Neural progenitor cell (in vitro differentiated cells): ENCODE data around the gene SLC9A3. TPM values are rescaled to one million over a fixed set of nuclear protein-coding genes. Genes with fewer than 3 reads are reported as not detected.

ENCODE experiments used
- DNase-seq: peaks from one replicate; pipeline ENCODE4 v3.0.0-alpha.2; 2016; ENCODE audit warnings: low spot score
- H2AFZ ChIP-seq: fragments of 200-600 bp; sonication (generic); replicated peaks from 2 replicates; pipeline ENCODE4 v1.6.1; 2016; ENCODE audit warnings: antibody characterized with exemption
- H3F3A ChIP-seq: fragments of 200-600 bp; sonication (generic); 2 replicates; pipeline ENCODE4 v1.6.1; 2016; ENCODE audit warnings: antibody characterized with exemption, low read depth
- H3K27ac ChIP-seq: fragments of 200-600 bp; sonication (generic); 2 replicates; pipeline ENCODE4 v1.5.1; 2016; ENCODE audit warnings: mild to moderate bottlenecking
- H3K27me3 ChIP-seq: fragments of 200-600 bp; sonication (generic); 2 replicates; pipeline ENCODE4 v1.6.1; 2016; ENCODE audit warnings: mild to moderate bottlenecking, moderate library complexity
- H3K36me3 ChIP-seq: fragments of 200-600 bp; sonication (generic); 2 replicates; pipeline ENCODE4 v1.5.1; 2016
- H3K4me1 ChIP-seq: fragments of 200-600 bp; sonication (generic); 2 replicates; pipeline ENCODE4 v1.6.1; 2016; ENCODE audit warnings: mixed run types
- H3K4me2 ChIP-seq: fragments of 200-600 bp; sonication (generic); 2 replicates; pipeline ENCODE4 v1.6.1; 2016
- H3K4me3 ChIP-seq: fragments of 200-600 bp; sonication (generic); 2 replicates; pipeline ENCODE4 v1.5.1; 2016
- H3K79me2 ChIP-seq: fragments of 200-600 bp; sonication (generic); 2 replicates; pipeline ENCODE4 v1.6.1; 2016; ENCODE audit warnings: low read depth
- H3K9ac ChIP-seq: fragments of 200-600 bp; sonication (generic); 2 replicates; pipeline ENCODE4 v1.6.1; 2016
- H3K9me3 ChIP-seq: fragments of 200-600 bp; sonication (generic); 2 replicates; pipeline ENCODE4 v1.5.1; 2016; ENCODE audit warnings: low read depth
- H4K20me1 ChIP-seq: fragments of 200-600 bp; sonication (generic); 2 replicates; pipeline ENCODE4 v1.6.1; 2016; ENCODE audit warnings: low read depth
- H3K27ac Mint-ChIP-seq: 3 replicates; pipeline ENCODE4 v1.8.0; 2021; ENCODE audit warnings: mixed read lengths
- H3K27me3 Mint-ChIP-seq: 2 replicates; pipeline ENCODE4 v1.8.0; 2022; ENCODE audit warnings: low read depth, mild to moderate bottlenecking, inconsistent platforms, moderate library complexity, mixed read lengths; ENCODE audit not compliant: insufficient read depth
- H3K36me3 Mint-ChIP-seq: 3 replicates; pipeline ENCODE4 v1.8.0; 2021; ENCODE audit warnings: mixed read lengths
- H3K4me1 Mint-ChIP-seq: 3 replicates; pipeline ENCODE4 v1.8.0; 2021; ENCODE audit warnings: mixed read lengths
- H3K4me3 Mint-ChIP-seq: 3 replicates; pipeline ENCODE4 v1.8.0; 2021; ENCODE audit warnings: mild to moderate bottlenecking, moderate library complexity, mixed read lengths
- H3K9me3 Mint-ChIP-seq: 3 replicates; pipeline ENCODE4 v1.8.0; 2020; ENCODE audit warnings: mixed read lengths
- EZH2 ChIP-seq: fragments of 200-600 bp; sonication (generic); IDR thresholded peaks from 2 replicates; pipeline ENCODE4 v1.6.1; 2017; ENCODE audit warnings: antibody characterized with exemption, mild to moderate bottlenecking, moderate library complexity
- EZH2phosphoT487 ChIP-seq: fragments of 200-600 bp; sonication (generic); IDR thresholded peaks from 2 replicates; pipeline ENCODE4 v1.6.1; 2017; ENCODE audit warnings: antibody characterized with exemption
- total RNA-seq: library from RNA; depleted of rRNA; stranded (reverse); fragments of >200 nt; gene quantifications from 2 replicates; pipeline ENCODE4 v1.2.3, GENCODE V29; 2015; ENCODE audit warnings: low replicate concordance
- TF ChIP-seq, protein P1 (sequence below): fragments of 200-600 bp; sonication (generic); IDR thresholded peaks from 2 replicates; pipeline ENCODE4 v1.5.1; 2017; ENCODE audit warnings: antibody characterized with exemption, mild to moderate bottlenecking

The SLC9A3 gene
- total RNA-seq, 1 donor from 2014 or later, result 1.4 TPM

GRCh38 chr5:448061-448765, 76.0 kb downstream of the SLC9A3 start:
- H3K36me3 Mint-ChIP-seq, result peaks cover 58% of the 10 kb centered on the region

DNA sequence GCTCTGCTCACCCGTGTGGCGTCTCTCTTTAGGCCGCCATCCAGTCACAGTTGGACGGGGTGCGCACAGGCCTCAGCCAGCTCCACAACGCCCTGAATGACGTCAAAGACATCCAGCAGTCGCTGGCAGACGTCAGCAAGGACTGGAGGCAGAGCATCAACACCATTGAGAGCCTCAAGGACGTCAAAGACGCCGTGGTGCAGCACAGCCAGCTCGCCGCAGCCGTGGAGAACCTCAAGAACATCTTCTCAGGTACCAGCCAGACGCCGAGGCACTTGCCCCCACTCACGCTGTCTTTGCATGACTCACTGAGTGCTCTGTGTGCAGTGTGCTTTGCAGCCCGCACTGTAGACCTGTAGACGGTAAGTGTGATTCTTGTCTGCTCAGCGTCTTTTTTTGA, 76.7 kb downstream of the SLC9A3 start:
- H2AFZ ChIP-seq, result no peak overlapping the region
- H3F3A ChIP-seq, result no peaks in the 10 kb centered on the region
- no peak overlapping the region for H3K4me3 ChIP-seq
- H3K27ac ChIP-seq, result no peak overlapping the region
- TF ChIP-seq EZH2phosphoT487 (no peak), EZH2 (no peak)
- TF ChIP-seq, protein P1, sequence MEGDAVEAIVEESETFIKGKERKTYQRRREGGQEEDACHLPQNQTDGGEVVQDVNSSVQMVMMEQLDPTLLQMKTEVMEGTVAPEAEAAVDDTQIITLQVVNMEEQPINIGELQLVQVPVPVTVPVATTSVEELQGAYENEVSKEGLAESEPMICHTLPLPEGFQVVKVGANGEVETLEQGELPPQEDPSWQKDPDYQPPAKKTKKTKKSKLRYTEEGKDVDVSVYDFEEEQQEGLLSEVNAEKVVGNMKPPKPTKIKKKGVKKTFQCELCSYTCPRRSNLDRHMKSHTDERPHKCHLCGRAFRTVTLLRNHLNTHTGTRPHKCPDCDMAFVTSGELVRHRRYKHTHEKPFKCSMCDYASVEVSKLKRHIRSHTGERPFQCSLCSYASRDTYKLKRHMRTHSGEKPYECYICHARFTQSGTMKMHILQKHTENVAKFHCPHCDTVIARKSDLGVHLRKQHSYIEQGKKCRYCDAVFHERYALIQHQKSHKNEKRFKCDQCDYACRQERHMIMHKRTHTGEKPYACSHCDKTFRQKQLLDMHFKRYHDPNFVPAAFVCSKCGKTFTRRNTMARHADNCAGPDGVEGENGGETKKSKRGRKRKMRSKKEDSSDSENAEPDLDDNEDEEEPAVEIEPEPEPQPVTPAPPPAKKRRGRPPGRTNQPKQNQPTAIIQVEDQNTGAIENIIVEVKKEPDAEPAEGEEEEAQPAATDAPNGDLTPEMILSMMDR, result no peak
- H3K9ac ChIP-seq, result no peak overlapping the region
- H3K27ac Mint-ChIP-seq, result no peak overlapping the region
- peaks cover 6% of the 10 kb centered on the region for H3K4me1 ChIP-seq
- peaks cover 13% of the 10 kb centered on the region for H3K9me3 Mint-ChIP-seq
- peaks cover 12% of the 10 kb centered on the region for H3K9me3 ChIP-seq
- H3K79me2 ChIP-seq, result peaks cover 20% of the 10 kb centered on the region
- peaks cover 4% of the 10 kb centered on the region for H3K27me3 Mint-ChIP-seq
- H3K27me3 ChIP-seq, result no peaks in the 10 kb centered on the region
- H3K4me3 Mint-ChIP-seq, result peak overlapping the region; percentile 41
- peaks cover 11% of the 10 kb centered on the region for H3K36me3 ChIP-seq
- H4K20me1 ChIP-seq, result no peaks in the 10 kb centered on the region
- DNase-seq, result no peak
- H3K36me3 Mint-ChIP-seq, result peaks cover 51% of the 10 kb centered on the region
- H3K4me1 Mint-ChIP-seq, result peaks cover 13% of the 10 kb centered on the region
- no peak overlapping the region for H3K4me2 ChIP-seq

More at GRCh38 chr5:448061-448765, 76.0 kb downstream of the SLC9A3 start:
- DNase-seq, result no peak
- Histone ChIP-seq H3K79me2 (peaks cover 19% of the 10 kb centered on the region), H3K4me3 (no peak overlapping the region), H2AFZ (no peak overlapping the region), H3K36me3 (peaks cover 11% of the 10 kb centered on the region), H3F3A (no peaks in the 10 kb centered on the region), H3K27me3 (no peaks in the 10 kb centered on the region), H4K20me1 (no peaks in the 10 kb centered on the region), H3K9ac (no peak overlapping the region), H3K9me3 (peaks cover 12% of the 10 kb centered on the region), H3K4me1 (peaks cover 6% of the 10 kb centered on the region), H3K27ac (no peak overlapping the region), H3K4me2 (no peak overlapping the region)
- TF ChIP-seq, protein P1, result no peak
- TF ChIP-seq EZH2phosphoT487, result no peak
- no peak for TF ChIP-seq EZH2
- Mint-ChIP-seq H3K4me3 (no peak overlapping the region), H3K9me3 (peaks cover 16% of the 10 kb centered on the region), H3K27me3 (peaks cover 2% of the 10 kb centered on the region), H3K4me1 (peaks cover 13% of the 10 kb centered on the region), H3K27ac (no peak overlapping the region)

DNA sequence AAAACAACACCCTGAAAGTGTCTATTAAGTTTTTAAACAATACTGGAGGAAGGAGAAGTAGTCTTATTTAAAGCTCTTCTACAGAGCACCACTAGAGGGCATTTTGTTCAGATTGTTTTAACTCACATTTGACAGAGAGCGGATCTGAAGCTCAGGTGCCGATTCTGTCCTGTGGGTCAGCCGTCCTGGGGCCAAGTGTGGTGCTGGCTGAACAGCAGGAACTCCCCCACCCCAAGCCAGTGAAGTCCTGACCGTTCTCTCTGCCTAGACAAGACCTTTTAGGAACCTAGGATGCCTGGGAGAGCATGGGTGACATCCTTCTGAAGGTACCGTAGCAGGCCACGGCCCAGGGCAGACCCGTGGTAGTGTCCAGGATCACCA, 77.4 kb downstream of the SLC9A3 start:
- Histone ChIP-seq H4K20me1 (no peaks in the 10 kb centered on the region), H3K4me2 (no peak overlapping the region), H2AFZ (no peak overlapping the region), H3K4me3 (no peak overlapping the region), H3K27ac (no peak overlapping the region), H3K27me3 (no peaks in the 10 kb centered on the region), H3K36me3 (peaks cover 11% of the 10 kb centered on the region), H3K4me1 (peaks cover 12% of the 10 kb centered on the region), H3K9me3 (peaks cover 12% of the 10 kb centered on the region), H3F3A (no peaks in the 10 kb centered on the region), H3K9ac (no peak overlapping the region), H3K79me2 (peaks cover 20% of the 10 kb centered on the region)
- H3K9me3 Mint-ChIP-seq, result peaks cover 7% of the 10 kb centered on the region
- peaks cover 4% of the 10 kb centered on the region for H3K27me3 Mint-ChIP-seq
- no peak overlapping the region for H3K4me3 Mint-ChIP-seq
- H3K36me3 Mint-ChIP-seq, result peaks cover 45% of the 10 kb centered on the region
- peak; percentile 57 for DNase-seq
- no peak overlapping the region for H3K27ac Mint-ChIP-seq
- peaks cover 17% of the 10 kb centered on the region for H3K4me1 Mint-ChIP-seq
- no peak for TF ChIP-seq EZH2phosphoT487
- TF ChIP-seq, protein P1, result peak; percentile 70
